Neural cell (in vitro differentiated cells): ENCODE data around the gene WNT5B. TPM values are rescaled to one million over a fixed set of nuclear protein-coding genes. Genes with fewer than 3 reads are reported as not detected.

Experiments used
- H2AFZ ChIP-seq: fragments of 200-600, 300-800 bp; sonication (generic), shearing (Covaris generic); 2 replicates; pipeline ENCODE4 v1.6.0; 2014; ENCODE audit warnings: low read depth, mild to moderate bottlenecking, antibody characterized with exemption, low read length, moderate library complexity
- H3F3A ChIP-seq: fragments of 200-600 bp; shearing (Covaris generic); 2 replicates; pipeline ENCODE4 v1.6.1; 2016; ENCODE audit warnings: mild to moderate bottlenecking, moderate library complexity, mixed read lengths, antibody characterized with exemption, low read length; ENCODE audit not compliant: insufficient read depth, poor library complexity, severe bottlenecking
- H3K27ac ChIP-seq: fragments of 200-600, 300-800 bp; sonication (generic), shearing (Covaris generic); 2 replicates; pipeline ENCODE4 v1.5.1; 2014; ENCODE audit warnings: mild to moderate bottlenecking, low read length, moderate library complexity
- H3K27me3 ChIP-seq: fragments of 300-800, 200-600 bp; sonication (generic), shearing (Covaris generic); 2 replicates; pipeline ENCODE4 v1.6.0; 2014; ENCODE audit warnings: mild to moderate bottlenecking, low read depth, low read length, moderate library complexity; ENCODE audit not compliant: insufficient read depth
- H3K36me3 ChIP-seq: fragments of 300-800, 200-600 bp; sonication (generic), shearing (Covaris generic); 2 replicates; pipeline ENCODE4 v1.5.1; 2014; ENCODE audit warnings: mild to moderate bottlenecking, antibody characterized with exemption, low read length, moderate library complexity; ENCODE audit not compliant: insufficient read depth
- H3K4me2 ChIP-seq: fragments of 300-800, 200-600 bp; sonication (generic), shearing (Covaris generic); 2 replicates; pipeline ENCODE4 v1.6.0; 2014; ENCODE audit warnings: mild to moderate bottlenecking, low read length
- H3K4me3 ChIP-seq: fragments of 300-800, 200-600 bp; sonication (generic), shearing (Covaris generic); 2 replicates; pipeline ENCODE4 v1.5.1; 2014; ENCODE audit warnings: mild to moderate bottlenecking, low read length, moderate library complexity
- H3K79me2 ChIP-seq: fragments of 200-600 bp; shearing (Covaris generic); replicated peaks from 2 replicates; pipeline ENCODE4 v1.6.0; 2014; ENCODE audit warnings: mild to moderate bottlenecking, low read length, moderate library complexity; ENCODE audit not compliant: insufficient read depth
- H3K9ac ChIP-seq: fragments of 300-800, 200-600 bp; sonication (generic), shearing (Covaris generic); 2 replicates; pipeline ENCODE4 v1.6.1; 2016; ENCODE audit warnings: mild to moderate bottlenecking, low read length, mixed read lengths
- H3K9me2 ChIP-seq: fragments of 200-600 bp; shearing (Covaris generic); 2 replicates; pipeline ENCODE4 v1.6.1; 2016; ENCODE audit warnings: mild to moderate bottlenecking, low read length, mixed read lengths; ENCODE audit not compliant: insufficient read depth
- H3K9me3 ChIP-seq: fragments of 200-600, 300-800 bp; sonication (generic), shearing (Covaris generic); 2 replicates; pipeline ENCODE4 v1.6.1; 2016; ENCODE audit warnings: mild to moderate bottlenecking, mixed run types, low read length, moderate library complexity, mixed read lengths
- H4K20me1 ChIP-seq: fragments of 200-600 bp; shearing (Covaris generic); 2 replicates; pipeline ENCODE4 v1.6.1; 2016; ENCODE audit warnings: mild to moderate bottlenecking, mixed run types; ENCODE audit not compliant: insufficient read depth
- CTCF ChIP-seq: fragments of 450-650 bp; IDR thresholded peaks from 2 replicates; pipeline ENCODE4 v1.5.1; 2014; ENCODE audit warnings: antibody characterized with exemption, mild to moderate bottlenecking, moderate library complexity; ENCODE audit not compliant: poor library complexity, severe bottlenecking
- EP300 ChIP-seq: fragments of 450-650 bp; conservative IDR thresholded peaks from 2 replicates; pipeline ENCODE4 v1.6.1; 2014; ENCODE audit warnings: antibody characterized with exemption, mild to moderate bottlenecking, moderate library complexity; ENCODE audit not compliant: poor library complexity, severe bottlenecking
- EZH2 ChIP-seq: fragments of 200-600, 300-800 bp; shearing (Covaris generic), sonication (generic); IDR thresholded peaks from 2 replicates; pipeline ENCODE4 v1.6.1; 2014; ENCODE audit warnings: antibody characterized with exemption, low read length, borderline replicate concordance, mild to moderate bottlenecking; ENCODE audit not compliant: insufficient read depth, poor library complexity, severe bottlenecking
- MXI1 ChIP-seq: fragments of 450-650 bp; conservative IDR thresholded peaks from 2 replicates; pipeline ENCODE4 v1.6.1; 2014; ENCODE audit warnings: antibody characterized with exemption, mild to moderate bottlenecking; ENCODE audit not compliant: poor library complexity, severe bottlenecking
- POLR2AphosphoS5 ChIP-seq: IDR thresholded peaks from 2 replicates; pipeline ENCODE4 v1.6.1; 2012
- RAD21 ChIP-seq: fragments of 450-650 bp; conservative IDR thresholded peaks from 2 replicates; pipeline ENCODE4 v1.6.1; 2014; ENCODE audit warnings: antibody characterized with exemption, mild to moderate bottlenecking, moderate library complexity
- SMC3 ChIP-seq: fragments of 450-650 bp; conservative IDR thresholded peaks from 2 replicates; pipeline ENCODE4 v1.6.1; 2014; ENCODE audit warnings: antibody characterized with exemption, mild to moderate bottlenecking, moderate library complexity; ENCODE audit not compliant: poor library complexity
- TAF1 ChIP-seq: IDR thresholded peaks from 2 replicates; pipeline ENCODE4 v1.6.1; 2012; ENCODE audit warnings: low read depth
- polyA plus RNA-seq: library from polyadenylated mRNA; depleted of rRNA; stranded (reverse); fragments of >200 nt; gene quantifications from 2 replicates; pipeline ENCODE4 v1.2.3, GENCODE V29; 2014
- TF ChIP-seq, protein P1 (sequence below): IDR thresholded peaks from 2 replicates; pipeline ENCODE4 v1.6.1; 2012; ENCODE audit warnings: borderline replicate concordance

WNT5B gene
- polyA plus RNA-seq, 1 donor from 2014 or later = 17.0 TPM

DNA sequence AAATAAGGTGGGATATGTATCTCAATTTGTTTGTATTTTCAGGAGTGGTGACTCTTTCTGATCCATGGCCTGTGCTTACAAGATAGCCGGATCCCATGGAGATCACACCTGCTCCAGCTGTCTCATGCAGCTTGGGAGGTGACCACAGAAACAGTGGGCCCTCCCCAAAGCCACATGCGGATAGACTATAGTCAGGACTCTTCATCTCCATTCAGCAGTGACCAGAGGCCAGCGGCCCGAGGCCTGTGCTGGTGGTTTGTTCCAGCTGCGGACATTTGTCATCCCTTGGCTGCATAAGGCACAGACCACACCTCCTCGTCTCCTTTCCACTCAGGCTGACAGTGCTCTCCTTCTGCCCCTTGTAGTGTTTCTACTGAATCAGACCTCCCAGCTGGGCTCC is 14.7 kb upstream of the WNT5B start:
- Histone ChIP-seq H3K9me3 (no peaks in the 10 kb centered on the region), H3K79me2 (peaks cover 24% of the 10 kb centered on the region), H3K27me3 (no peaks in the 10 kb centered on the region), H3K4me3 (no peak overlapping the region), H3K36me3 (no peaks in the 10 kb centered on the region), H3K9ac (no peak overlapping the region), H3K9me2 (no peaks in the 10 kb centered on the region), H3K4me2 (no peak overlapping the region), H3K27ac (no peak overlapping the region), H3F3A (no peaks in the 10 kb centered on the region), H2AFZ (no peak overlapping the region), H4K20me1 (no peaks in the 10 kb centered on the region)
- TF ChIP-seq CTCF (no peak), EZH2 (no peak), TAF1 (no peak), POLR2AphosphoS5 (no peak), SMC3 (no peak), MXI1 (no peak), EP300 (no peak), RAD21 (no peak)
- TF ChIP-seq, protein P1, sequence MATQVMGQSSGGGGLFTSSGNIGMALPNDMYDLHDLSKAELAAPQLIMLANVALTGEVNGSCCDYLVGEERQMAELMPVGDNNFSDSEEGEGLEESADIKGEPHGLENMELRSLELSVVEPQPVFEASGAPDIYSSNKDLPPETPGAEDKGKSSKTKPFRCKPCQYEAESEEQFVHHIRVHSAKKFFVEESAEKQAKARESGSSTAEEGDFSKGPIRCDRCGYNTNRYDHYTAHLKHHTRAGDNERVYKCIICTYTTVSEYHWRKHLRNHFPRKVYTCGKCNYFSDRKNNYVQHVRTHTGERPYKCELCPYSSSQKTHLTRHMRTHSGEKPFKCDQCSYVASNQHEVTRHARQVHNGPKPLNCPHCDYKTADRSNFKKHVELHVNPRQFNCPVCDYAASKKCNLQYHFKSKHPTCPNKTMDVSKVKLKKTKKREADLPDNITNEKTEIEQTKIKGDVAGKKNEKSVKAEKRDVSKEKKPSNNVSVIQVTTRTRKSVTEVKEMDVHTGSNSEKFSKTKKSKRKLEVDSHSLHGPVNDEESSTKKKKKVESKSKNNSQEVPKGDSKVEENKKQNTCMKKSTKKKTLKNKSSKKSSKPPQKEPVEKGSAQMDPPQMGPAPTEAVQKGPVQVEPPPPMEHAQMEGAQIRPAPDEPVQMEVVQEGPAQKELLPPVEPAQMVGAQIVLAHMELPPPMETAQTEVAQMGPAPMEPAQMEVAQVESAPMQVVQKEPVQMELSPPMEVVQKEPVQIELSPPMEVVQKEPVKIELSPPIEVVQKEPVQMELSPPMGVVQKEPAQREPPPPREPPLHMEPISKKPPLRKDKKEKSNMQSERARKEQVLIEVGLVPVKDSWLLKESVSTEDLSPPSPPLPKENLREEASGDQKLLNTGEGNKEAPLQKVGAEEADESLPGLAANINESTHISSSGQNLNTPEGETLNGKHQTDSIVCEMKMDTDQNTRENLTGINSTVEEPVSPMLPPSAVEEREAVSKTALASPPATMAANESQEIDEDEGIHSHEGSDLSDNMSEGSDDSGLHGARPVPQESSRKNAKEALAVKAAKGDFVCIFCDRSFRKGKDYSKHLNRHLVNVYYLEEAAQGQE = no peak

- peaks cover 29% of the 10 kb centered on the region for H3K79me2 ChIP-seq
- no peak overlapping the region for H3K27ac ChIP-seq
- no peaks in the 10 kb centered on the region for H3K36me3 ChIP-seq
- no peak overlapping the region for H3K4me2 ChIP-seq
- H3K4me3 ChIP-seq = no peak overlapping the region
- no peaks in the 10 kb centered on the region for H3K27me3 ChIP-seq
- H2AFZ ChIP-seq = no peak overlapping the region
- H3K9ac ChIP-seq = no peak overlapping the region
- no peaks in the 10 kb centered on the region for H3F3A ChIP-seq
- H3K9me3 ChIP-seq = no peaks in the 10 kb centered on the region
- TF ChIP-seq TAF1 = no peak
- no peak for TF ChIP-seq EP300
- TF ChIP-seq POLR2AphosphoS5 = no peak
- no peak for TF ChIP-seq RAD21
- no peak for TF ChIP-seq SMC3
- TF ChIP-seq CTCF = no peak
- TF ChIP-seq EZH2 = no peak
- TF ChIP-seq, protein P1 = no peak
- no peak for TF ChIP-seq MXI1
- H4K20me1 ChIP-seq = no peaks in the 10 kb centered on the region
- no peaks in the 10 kb centered on the region for H3K9me2 ChIP-seq
Measured at GRCh38 chr12:1616233-1617066, 12.6 kb upstream of the WNT5B start.
